ENCODE data around the gene ATP5MC2.
A peak's percentile ranks its signal among the peaks of the same experiment; 100 is the strongest.
"Not testable (repeated sequence)": the region's sequence is repeated elsewhere in the genome, so short reads cannot be mapped to it uniquely, and the experiment has no call there.

ATP5MC2 gene

GRCh38 chr12:53688134-53688533, 12.3 kb upstream of the ATP5MC2 start:
- no peak for DNase-seq

- no peak for DNase-seq
Observed at GRCh38 chr12:53686436-53686835, 10.6 kb upstream of the ATP5MC2 start.

GRCh38 chr12:53684654-53685220, 8.9 kb upstream of the ATP5MC2 start:
- no peak for DNase-seq

- no peak for DNase-seq
Observed at GRCh38 chr12:53683983-53684382, 8.1 kb upstream of the ATP5MC2 start.

- no peak for DNase-seq
Observed at GRCh38 chr12:53683494-53683893, 7.6 kb upstream of the ATP5MC2 start.

- DNase-seq: not testable (repeated sequence)
Observed at GRCh38 chr12:53680061-53680460, 4.2 kb upstream of the ATP5MC2 start.

- no peak for DNase-seq
Observed at GRCh38 chr12:53677800-53678148, 1.9 kb upstream of the ATP5MC2 start.

- no peak for DNase-seq
Observed at GRCh38 chr12:53677016-53677799, 1.3 kb upstream of the ATP5MC2 start.

GRCh38 chr12:53676656-53677015, 753 bp upstream of the ATP5MC2 start:
- DNase-seq: peak in 1 of 2 experiments; percentile 51

GRCh38 chr12:53674977-53675700, 744 bp downstream of the ATP5MC2 start:
- no peak for DNase-seq

GRCh38 chr12:53670971-53671370, 4.9 kb downstream of the ATP5MC2 start:
- DNase-seq: no peak

- no peak for DNase-seq
Observed at GRCh38 chr12:53670308-53670707, 5.6 kb downstream of the ATP5MC2 start.

- no peak for DNase-seq
Observed at GRCh38 chr12:53667080-53667479, 8.8 kb downstream of the ATP5MC2 start.

GRCh38 chr12:53664936-53665335, 10.9 kb downstream of the ATP5MC2 start:
- no peak for DNase-seq

- no peak for DNase-seq
Observed at GRCh38 chr12:53664191-53664590, 11.7 kb downstream of the ATP5MC2 start.

- no peak for DNase-seq
Observed at GRCh38 chr12:53660041-53660440, 15.8 kb downstream of the ATP5MC2 start.

- DNase-seq: no peak
Observed at GRCh38 chr12:53659571-53659981, 16.3 kb downstream of the ATP5MC2 start.

GRCh38 chr12:53659011-53659551, 16.8 kb downstream of the ATP5MC2 start:
- DNase-seq: no peak

- no peak for DNase-seq
Observed at GRCh38 chr12:53657041-53657440, 18.8 kb downstream of the ATP5MC2 start.

GRCh38 chr12:53653595-53653994, 22.3 kb downstream of the ATP5MC2 start:
- DNase-seq: no peak

GRCh38 chr12:53652366-53652765, 23.5 kb downstream of the ATP5MC2 start:
- no peak for DNase-seq

- no peak for DNase-seq
Observed at GRCh38 chr12:53651737-53652136, 24.1 kb downstream of the ATP5MC2 start.

GRCh38 chr12:53646300-53646699, 29.6 kb downstream of the ATP5MC2 start:
- not testable (repeated sequence) for DNase-seq

GRCh38 chr12:53645165-53645564, 30.7 kb downstream of the ATP5MC2 start:
- DNase-seq: no peak
